Caco-2 (cell line): ENCODE data around the gene KRTAP5-9. TPM values are rescaled to one million over a fixed set of nuclear protein-coding genes. Genes with fewer than 3 reads are reported as not detected.

Source experiments
- BruUV-seq: library from RNA; stranded (reverse); fragments of 400-500 nt; replicated peaks from 2 replicates; lab custom pipeline; 2021; lab: Mats Ljungman, UMichigan
- CTCF ChIA-PET: fragments of 300-600 bp; sonication (Branson Sonifier 250); formaldehyde crosslinking; loops from one replicate; lab custom pipeline; 2022; ENCODE audit warnings: antibody characterized with exemption; lab: Charles Lee
- POLR2A ChIA-PET: fragments of 300-600 bp; sonication (Branson Sonifier 250); formaldehyde crosslinking; loops from one replicate; lab custom pipeline; 2022; ENCODE audit warnings: antibody characterized with exemption; lab: Charles Lee
- DNase-seq, 2 experiments: peaks; one replicate each; pipeline versions ENCODE4 v3.0.0 to v3.0.0-alpha.2; 2020 to 2022
- H3K27me3 ChIP-seq: replicated peaks from 2 replicates; pipeline ENCODE4 v1.6.0; 2011; ENCODE audit warnings: low read length; ENCODE audit not compliant: control insufficient read depth, insufficient read depth
- H3K36me3 ChIP-seq: 2 replicates; pipeline ENCODE4 v1.5.1; 2011; ENCODE audit warnings: low read length; ENCODE audit not compliant: control insufficient read depth, insufficient read depth
- H3K4me1 ChIP-seq: fragments of 250-450 bp; sonication (Bioruptor Pico); 2 replicates; pipeline ENCODE4 v1.5.1; 2020; ENCODE audit warnings: mild to moderate bottlenecking
- H3K4me3 ChIP-seq: 2 replicates; pipeline ENCODE4 v1.5.1; 2011; ENCODE audit warnings: low read depth, mild to moderate bottlenecking, control low read depth, low read length
- H3K9me3 ChIP-seq: fragments of 250-450 bp; sonication (Bioruptor Pico); 2 replicates; pipeline ENCODE4 v1.5.1; 2020; ENCODE audit warnings: mild to moderate bottlenecking, moderate library complexity
- H3K27ac Mint-ChIP-seq: one replicate; pipeline ENCODE4 v1.8.0; 2022; ENCODE audit warnings: mixed read lengths; ENCODE audit not compliant: unreplicated experiment
- H3K27me3 Mint-ChIP-seq: one replicate; pipeline ENCODE4 v1.8.0; 2022; ENCODE audit warnings: mixed read lengths; ENCODE audit not compliant: insufficient read depth, unreplicated experiment
- H3K36me3 Mint-ChIP-seq: one replicate; pipeline ENCODE4 v1.8.0; 2022; ENCODE audit warnings: mild to moderate bottlenecking, mixed read lengths; ENCODE audit not compliant: insufficient read depth, unreplicated experiment
- H3K4me1 Mint-ChIP-seq: one replicate; pipeline ENCODE4 v1.8.0; 2022; ENCODE audit warnings: low read depth, mixed read lengths; ENCODE audit not compliant: unreplicated experiment
- H3K4me3 Mint-ChIP-seq: one replicate; pipeline ENCODE4 v1.8.0; 2022; ENCODE audit warnings: mild to moderate bottlenecking, moderate library complexity, mixed read lengths; ENCODE audit not compliant: unreplicated experiment
- H3K9me3 Mint-ChIP-seq: one replicate; pipeline ENCODE4 v1.8.0; 2022; ENCODE audit warnings: mixed read lengths; ENCODE audit not compliant: unreplicated experiment
- intact Hi-C: fragments of 100-400 bp; cut with micrococcal nuclease; formaldehyde crosslinking; loops from one replicate; pipeline ENCODE4 v1.10.0; 2022; ENCODE audit not compliant: unreplicated experiment
- total RNA-seq: library from RNA; stranded (reverse); gene quantifications from 2 replicates; pipeline ENCODE4 v1.2.3, GENCODE V29; 2022
- TF ChIP-seq, protein P1 (sequence below), 2 experiments: fragments of 200-600 bp in 1 of 2; IDR thresholded peaks; 1 replicate in 1 of 2; 2 replicates in 1 of 2; pipeline versions ENCODE4 v1.5.1 to v1.8.0; 2011 to 2022; ENCODE audit warnings: antibody characterized with exemption in 1 of 2, control low read depth in 1 of 2, inconsistent platforms in 1 of 2, low read depth in 1 of 2, low read length in 1 of 2, mild to moderate bottlenecking in 1 of 2, moderate library complexity in 1 of 2; ENCODE audit not compliant: insufficient read depth in 1 of 2, severe bottlenecking in 1 of 2, unreplicated experiment in 1 of 2

The KRTAP5-9 gene
- total RNA-seq, 1 experiment from 2014 or later: not detected

DNA sequence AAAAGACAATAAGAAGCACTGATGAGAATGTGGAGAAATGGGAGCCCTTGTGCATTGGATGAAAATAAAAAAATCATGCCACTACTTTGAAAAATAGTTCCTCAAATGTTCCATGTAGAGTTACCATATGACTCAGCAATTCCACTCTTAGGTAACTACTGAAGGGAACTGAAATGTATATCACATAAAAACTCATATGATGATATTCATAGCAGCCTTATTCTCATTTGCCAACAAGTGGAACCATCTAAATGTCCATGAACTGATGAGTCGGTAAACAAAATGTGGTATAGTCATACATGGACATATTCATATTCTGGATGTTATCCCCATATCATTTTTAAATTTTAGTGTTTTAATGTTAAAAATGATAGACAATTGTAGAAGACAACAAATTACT lies 3.5 kb downstream of the KRTAP5-9 start:
- BruUV-seq: no TSS peak
- no peak overlapping the region for H3K4me3 Mint-ChIP-seq

DNA sequence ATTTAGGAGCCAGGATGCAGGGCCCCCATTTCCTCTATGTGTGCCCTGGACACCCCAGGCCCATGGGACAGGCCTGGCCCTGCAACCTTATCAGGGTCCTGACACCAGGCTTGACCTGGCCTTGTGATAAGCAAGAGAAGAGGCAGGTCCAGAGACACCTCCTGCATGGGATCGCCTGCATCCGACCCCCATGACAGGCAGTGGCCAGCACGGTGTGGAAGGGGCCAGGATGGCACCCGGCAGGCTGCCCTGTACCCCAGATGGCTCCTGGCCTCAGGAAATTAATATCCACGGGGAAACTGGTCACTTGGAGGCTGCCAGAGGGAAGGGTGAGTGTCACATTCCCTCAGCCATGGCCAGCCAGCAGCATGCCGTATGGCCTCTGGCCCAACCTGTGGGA lies 6.8 kb downstream of the KRTAP5-9 start:
- TF ChIP-seq, protein P1, sequence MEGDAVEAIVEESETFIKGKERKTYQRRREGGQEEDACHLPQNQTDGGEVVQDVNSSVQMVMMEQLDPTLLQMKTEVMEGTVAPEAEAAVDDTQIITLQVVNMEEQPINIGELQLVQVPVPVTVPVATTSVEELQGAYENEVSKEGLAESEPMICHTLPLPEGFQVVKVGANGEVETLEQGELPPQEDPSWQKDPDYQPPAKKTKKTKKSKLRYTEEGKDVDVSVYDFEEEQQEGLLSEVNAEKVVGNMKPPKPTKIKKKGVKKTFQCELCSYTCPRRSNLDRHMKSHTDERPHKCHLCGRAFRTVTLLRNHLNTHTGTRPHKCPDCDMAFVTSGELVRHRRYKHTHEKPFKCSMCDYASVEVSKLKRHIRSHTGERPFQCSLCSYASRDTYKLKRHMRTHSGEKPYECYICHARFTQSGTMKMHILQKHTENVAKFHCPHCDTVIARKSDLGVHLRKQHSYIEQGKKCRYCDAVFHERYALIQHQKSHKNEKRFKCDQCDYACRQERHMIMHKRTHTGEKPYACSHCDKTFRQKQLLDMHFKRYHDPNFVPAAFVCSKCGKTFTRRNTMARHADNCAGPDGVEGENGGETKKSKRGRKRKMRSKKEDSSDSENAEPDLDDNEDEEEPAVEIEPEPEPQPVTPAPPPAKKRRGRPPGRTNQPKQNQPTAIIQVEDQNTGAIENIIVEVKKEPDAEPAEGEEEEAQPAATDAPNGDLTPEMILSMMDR (IDR thresholded peaks at IDR 0.05; ENCODE audit: insufficient read depth in 1 of 2, low read depth in 1 of 2, low read length in 1 of 2, severe bottlenecking in 1 of 2, unreplicated experiment in 1 of 2): no peak
- peak in 1 of 2 experiments; percentile 35 for DNase-seq
- Histone ChIP-seq H3K27me3 (no peaks in the 10 kb centered on the region), H3K36me3 (no peaks in the 10 kb centered on the region), H3K4me3 (no peak overlapping the region), H3K9me3 (peaks cover 6% of the 10 kb centered on the region), H3K4me1 (no peaks in the 10 kb centered on the region)
- intact Hi-C loops: no loop called here
- Mint-ChIP-seq H3K27me3 (no peaks in the 10 kb centered on the region), H3K9me3 (no peaks in the 10 kb centered on the region), H3K4me1 (no peaks in the 10 kb centered on the region), H3K27ac (no peak overlapping the region), H3K4me3 (no peak overlapping the region), H3K36me3 (no peaks in the 10 kb centered on the region)
- BruUV-seq: no TSS peak
- ChIA-PET POLR2A (interaction anchor here (0.8 kb wide), 1 partner anchor 107 kb away, joined by 3 read pairs; the partner anchor contains the start of gene DHCR7), CTCF (no interaction called here)

More for the DNA sequence above, 3.5 kb downstream of the KRTAP5-9 start:
- H3K27ac Mint-ChIP-seq: no peak overlapping the region
- ChIA-PET POLR2A (no interaction called here), CTCF (interaction anchor here (0.9 kb wide), 1 partner anchor 28 kb away, joined by 4 read pairs; no protein-coding TSS in a partner anchor)
- H3K36me3 Mint-ChIP-seq: no peaks in the 10 kb centered on the region
- H3K4me1 Mint-ChIP-seq: no peaks in the 10 kb centered on the region
- no peaks in the 10 kb centered on the region for H3K27me3 ChIP-seq
- no peak for DNase-seq
- peaks cover 5% of the 10 kb centered on the region for H3K27me3 Mint-ChIP-seq
- H3K4me3 ChIP-seq: no peak overlapping the region
- H3K9me3 Mint-ChIP-seq: peaks cover under 1% of the 10 kb centered on the region
- H3K9me3 ChIP-seq: no peaks in the 10 kb centered on the region
- intact Hi-C loops: no loop called here
- no peaks in the 10 kb centered on the region for H3K36me3 ChIP-seq
- TF ChIP-seq, protein P1 (IDR thresholded peaks at IDR 0.05; ENCODE audit: insufficient read depth in 1 of 2, low read depth in 1 of 2, low read length in 1 of 2, severe bottlenecking in 1 of 2, unreplicated experiment in 1 of 2): no peak
- no peaks in the 10 kb centered on the region for H3K4me1 ChIP-seq

DNA sequence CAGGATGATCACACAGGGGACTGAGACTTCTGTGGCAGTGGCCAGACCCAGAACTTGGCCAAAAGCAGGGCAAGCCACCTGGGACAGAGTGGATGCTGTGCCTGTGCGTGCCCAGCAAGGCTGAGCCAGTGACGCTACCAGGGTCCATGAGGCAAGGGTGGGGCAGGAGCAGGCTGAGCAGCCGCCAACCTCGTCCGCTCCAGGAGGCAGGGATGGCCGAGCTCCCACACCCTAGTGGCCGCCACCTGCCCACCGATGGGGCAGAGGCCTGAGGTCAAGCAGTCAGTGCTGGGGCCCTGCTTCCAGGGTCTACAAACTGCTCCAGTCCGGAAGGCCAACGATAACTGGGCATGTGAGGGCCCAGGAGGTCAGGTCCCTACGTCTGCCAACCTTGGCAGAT lies 7.3 kb downstream of the KRTAP5-9 start:
- H3K4me3 Mint-ChIP-seq: no peak overlapping the region
- ChIA-PET POLR2A (no interaction called here), CTCF (no interaction called here)
- TF ChIP-seq, protein P1 (IDR thresholded peaks at IDR 0.05; ENCODE audit: insufficient read depth in 1 of 2, low read depth in 1 of 2, low read length in 1 of 2, severe bottlenecking in 1 of 2, unreplicated experiment in 1 of 2): no peak
- Histone ChIP-seq H3K4me3 (no peak overlapping the region), H3K36me3 (no peaks in the 10 kb centered on the region), H3K4me1 (no peaks in the 10 kb centered on the region), H3K27me3 (no peaks in the 10 kb centered on the region), H3K9me3 (peaks cover 6% of the 10 kb centered on the region)
- H3K27me3 Mint-ChIP-seq: no peaks in the 10 kb centered on the region
- no peak for DNase-seq
- no TSS peak for BruUV-seq
- H3K27ac Mint-ChIP-seq: no peak overlapping the region
- no peaks in the 10 kb centered on the region for H3K4me1 Mint-ChIP-seq
- intact Hi-C loops: no loop called here
- H3K9me3 Mint-ChIP-seq: no peaks in the 10 kb centered on the region
- no peaks in the 10 kb centered on the region for H3K36me3 Mint-ChIP-seq
